CD4-positive, alpha-beta T cell treated with Interleukin-15 for 4 hours (primary cell): ENCODE results near the gene MCL1.

Experiments used
- DNase-seq: peaks from one replicate; pipeline ENCODE4 v3.0.0-alpha.2; 2020; ENCODE audit warnings: low spot score

MCL1 gene

GRCh38 chr1:150537732-150538684, 41.4 kb downstream of the MCL1 start:
- no peak for DNase-seq

GRCh38 chr1:150536836-150537731, 42.3 kb downstream of the MCL1 start:
- DNase-seq, result no peak

- no peak for DNase-seq
Measured at GRCh38 chr1:150535511-150536287, 43.7 kb downstream of the MCL1 start.

- DNase-seq, result no peak
Measured at GRCh38 chr1:150534002-150534401, 45.4 kb downstream of the MCL1 start.

GRCh38 chr1:150532860-150533259, 46.5 kb downstream of the MCL1 start:
- DNase-seq, result no peak

- no peak for DNase-seq
Measured at GRCh38 chr1:150530491-150531159, 48.8 kb downstream of the MCL1 start.

GRCh38 chr1:150529017-150529416, 50.4 kb downstream of the MCL1 start:
- no peak for DNase-seq

GRCh38 chr1:150528196-150528595, 51.2 kb downstream of the MCL1 start:
- no peak for DNase-seq

- DNase-seq, result no peak
Measured at GRCh38 chr1:150525348-150525747, 54.1 kb downstream of the MCL1 start.
